Right forelimb (tissue), 1 donor: ENCODE results near the gene INPP5B.
A peak's percentile ranks its signal among the peaks of the same experiment; 100 is the strongest.

Source experiments
- DNase-seq: peaks from one replicate; pipeline ENCODE4 v3.0.0-alpha.2; 2018

Gene INPP5B

GRCh38 chr1:37828410-37829074, 118.3 kb downstream of the INPP5B start:
- no peak for DNase-seq

GRCh38 chr1:37825506-37825905, 121.3 kb downstream of the INPP5B start:
- no peak for DNase-seq

DNA sequence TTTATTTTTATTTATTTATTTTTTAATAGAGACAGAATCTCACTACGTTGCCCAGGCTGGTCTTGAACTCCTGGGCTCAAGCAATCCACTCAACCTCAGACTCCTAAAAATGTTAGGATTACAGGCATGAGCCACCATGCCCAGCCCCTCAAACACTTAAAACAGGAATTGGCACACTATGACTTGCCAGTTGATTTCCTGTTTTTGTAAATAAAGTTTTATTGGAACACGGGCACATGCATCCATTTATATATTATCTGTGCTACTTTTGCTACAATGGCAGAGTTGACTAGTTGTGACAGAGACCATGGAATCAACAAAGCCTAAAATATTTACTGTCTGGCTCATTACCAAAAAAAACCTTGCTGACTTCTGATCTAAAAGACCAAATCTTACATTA, 122.9 kb downstream of the INPP5B start:
- DNase-seq, result no peak

GRCh38 chr1:37822906-37823815, 123.7 kb downstream of the INPP5B start:
- no peak for DNase-seq

DNA sequence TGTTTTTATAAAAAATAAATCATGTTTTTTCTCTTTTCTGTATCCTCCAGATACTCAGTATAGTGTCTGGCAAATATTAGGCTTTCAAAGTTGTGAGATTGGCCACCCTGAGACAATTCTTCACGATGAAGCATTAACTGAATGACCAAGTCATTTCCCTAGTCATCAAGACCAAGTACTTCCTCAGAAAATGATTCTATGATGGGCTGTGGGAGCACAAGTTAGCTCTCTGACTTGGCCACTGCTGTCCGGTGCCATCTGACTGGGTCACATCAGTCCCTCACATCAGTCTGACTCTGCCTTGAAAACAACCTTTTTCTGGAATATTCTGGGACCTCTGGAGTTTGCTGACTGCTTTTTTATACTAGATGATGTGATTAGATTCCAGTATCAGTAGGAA, 125.4 kb downstream of the INPP5B start:
- DNase-seq, result no peak

DNA sequence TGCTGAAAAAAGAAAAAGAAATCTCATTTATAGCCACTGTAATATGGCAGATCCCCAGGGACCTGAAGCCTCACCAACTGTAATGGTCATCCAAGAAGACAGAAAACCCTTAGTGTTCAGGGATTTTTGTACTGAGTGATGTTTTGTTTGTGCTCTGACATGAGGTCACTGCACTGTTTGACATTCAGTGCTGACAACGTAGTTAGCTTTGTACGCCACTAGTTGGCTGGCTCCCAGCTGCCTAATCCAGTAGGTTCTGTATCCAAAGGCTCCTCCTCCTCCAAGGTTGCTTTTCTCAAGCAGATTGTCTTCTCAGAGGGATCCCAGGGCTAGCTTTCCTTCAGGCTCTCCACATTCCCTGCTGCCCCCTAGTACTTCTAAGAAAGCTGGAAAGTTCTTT, 129.4 kb downstream of the INPP5B start:
- no peak for DNase-seq

- no peak for DNase-seq
Observed at GRCh38 chr1:37814252-37814651, 132.6 kb downstream of the INPP5B start.

DNA sequence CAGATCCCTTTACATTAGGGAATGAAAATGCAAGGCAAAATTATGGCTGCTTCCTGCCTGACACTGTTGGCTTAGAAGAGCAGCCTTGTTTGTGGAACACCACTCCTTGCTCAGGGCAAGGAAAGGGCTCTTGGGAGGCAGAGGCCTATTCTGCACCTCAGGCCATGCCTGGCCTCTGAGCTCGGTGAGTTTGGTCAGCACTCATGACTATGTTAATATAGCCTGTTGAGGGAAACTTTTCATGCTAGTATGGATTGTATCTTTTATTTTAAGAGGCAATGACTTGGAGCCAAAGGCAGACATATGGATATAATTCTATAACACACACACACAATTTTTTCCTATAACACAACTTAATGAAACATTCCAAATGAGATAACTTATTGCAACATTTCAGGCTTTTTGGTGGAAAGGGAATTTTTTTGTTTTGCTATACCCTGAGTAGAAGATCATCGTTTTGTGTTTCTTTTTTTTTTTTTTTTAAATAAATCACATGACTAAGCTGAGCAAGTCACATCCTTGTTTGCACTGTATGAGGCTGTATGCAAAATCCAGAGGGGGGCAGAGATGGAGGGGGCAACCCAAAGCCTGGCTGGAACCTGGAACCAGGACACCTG, 133.2 kb downstream of the INPP5B start:
- DNase-seq, result no peak

DNA sequence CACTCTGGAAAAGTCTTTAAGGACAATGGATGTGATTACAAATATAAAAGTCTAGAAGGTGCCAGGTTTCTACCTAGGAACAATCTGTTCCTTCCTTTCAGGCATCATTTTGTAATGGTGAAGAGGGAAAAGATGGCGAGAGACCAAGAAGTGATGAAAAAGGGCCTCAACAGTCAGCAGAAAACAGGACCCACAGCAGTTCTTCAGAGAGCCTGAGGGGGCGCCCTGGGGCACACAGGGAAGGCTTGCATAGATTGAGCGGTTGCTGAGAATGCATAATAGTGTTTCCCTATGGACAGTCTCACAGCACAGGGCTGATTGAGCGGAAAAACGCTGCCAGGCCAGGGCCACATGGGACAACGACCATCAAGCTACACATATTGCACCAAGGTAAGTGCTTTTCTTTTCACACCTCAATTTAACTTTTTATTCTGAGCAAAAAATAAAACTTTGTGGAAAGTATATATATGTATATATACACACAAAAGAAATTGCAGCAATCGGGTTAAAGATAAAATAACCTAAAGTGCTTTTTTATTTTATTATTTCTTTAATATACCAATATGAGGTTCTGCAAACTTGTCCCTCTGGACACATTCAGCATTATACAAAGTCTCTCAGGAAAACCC, 135.7 kb downstream of the INPP5B start:
- DNase-seq, result peak; percentile 64
